Vagina (tissue), 2 donors: ENCODE results near the gene EIF5AL1.

Experiments used
- POLR2A ChIP-seq, 2 donors: fragments of 450-650 bp; IDR thresholded peaks; one replicate each; pipeline ENCODE4 v1.6.1; 2017; ENCODE audit warnings: antibody characterized with exemption in 2 of 2, mild to moderate bottlenecking in 2 of 2, moderate library complexity in 2 of 2
- POLR2AphosphoS5 ChIP-seq, 2 donors: sonication (generic); formaldehyde crosslinking; IDR thresholded peaks; one replicate each; pipeline ENCODE4 v1.9.0; 2017; ENCODE audit warnings: antibody characterized with exemption in 2 of 2, mild to moderate bottlenecking in 2 of 2, low read depth in 1 of 2; ENCODE audit not compliant: insufficient read depth in 1 of 2
- TF ChIP-seq, protein P1 (sequence below), 3 experiments: fragments of 450-650 bp in 2 of 3; fragments of 200-600 bp in 1 of 3; sonication (generic) in 1 of 3; IDR thresholded peaks; one replicate each; pipeline ENCODE4 v1.5.1; 2017 to 2019; ENCODE audit warnings: antibody characterized with exemption in 3 of 3, mild to moderate bottlenecking in 2 of 3, moderate library complexity in 2 of 3

DNA sequence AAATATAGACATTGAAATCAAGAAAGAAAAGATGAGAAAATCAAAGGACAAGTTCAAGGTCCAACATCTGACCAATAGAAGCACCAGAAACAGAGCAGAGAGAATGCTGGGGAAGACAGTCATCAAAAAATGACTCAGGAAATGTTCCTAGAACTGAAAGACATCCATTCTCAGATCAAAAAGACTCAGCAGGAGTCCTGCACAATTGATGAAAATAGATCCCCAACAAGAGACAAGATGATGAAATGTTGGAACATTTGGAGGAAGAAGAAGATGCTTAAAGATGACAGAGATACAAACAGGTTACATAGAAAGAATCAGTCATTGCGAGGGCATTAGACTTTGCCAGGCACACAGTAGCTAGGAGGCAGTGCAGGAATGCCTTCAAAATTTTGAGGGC, 30.0 kb upstream of the EIF5AL1 start:
- TF ChIP-seq, protein P1, sequence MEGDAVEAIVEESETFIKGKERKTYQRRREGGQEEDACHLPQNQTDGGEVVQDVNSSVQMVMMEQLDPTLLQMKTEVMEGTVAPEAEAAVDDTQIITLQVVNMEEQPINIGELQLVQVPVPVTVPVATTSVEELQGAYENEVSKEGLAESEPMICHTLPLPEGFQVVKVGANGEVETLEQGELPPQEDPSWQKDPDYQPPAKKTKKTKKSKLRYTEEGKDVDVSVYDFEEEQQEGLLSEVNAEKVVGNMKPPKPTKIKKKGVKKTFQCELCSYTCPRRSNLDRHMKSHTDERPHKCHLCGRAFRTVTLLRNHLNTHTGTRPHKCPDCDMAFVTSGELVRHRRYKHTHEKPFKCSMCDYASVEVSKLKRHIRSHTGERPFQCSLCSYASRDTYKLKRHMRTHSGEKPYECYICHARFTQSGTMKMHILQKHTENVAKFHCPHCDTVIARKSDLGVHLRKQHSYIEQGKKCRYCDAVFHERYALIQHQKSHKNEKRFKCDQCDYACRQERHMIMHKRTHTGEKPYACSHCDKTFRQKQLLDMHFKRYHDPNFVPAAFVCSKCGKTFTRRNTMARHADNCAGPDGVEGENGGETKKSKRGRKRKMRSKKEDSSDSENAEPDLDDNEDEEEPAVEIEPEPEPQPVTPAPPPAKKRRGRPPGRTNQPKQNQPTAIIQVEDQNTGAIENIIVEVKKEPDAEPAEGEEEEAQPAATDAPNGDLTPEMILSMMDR (IDR thresholded peaks at IDR 0.05), result no peak
- no peak for TF ChIP-seq POLR2AphosphoS5 (IDR thresholded peaks at IDR 0.05; ENCODE audit: insufficient read depth in 1 of 2, low read depth in 1 of 2)
- no peak for TF ChIP-seq POLR2A (IDR thresholded peaks at IDR 0.05)
